ENCODE data around the gene PBXIP1. TPM values are rescaled to one million over a fixed set of nuclear protein-coding genes. Genes with fewer than 3 reads are reported as not detected.

The PBXIP1 gene
- total and polyA plus RNA-seq, 2 of the 13 experiments (the other 11 are each of a cell fraction or from before 2014, with no cell fraction given): 16.3 to 31.9 TPM

DNA sequence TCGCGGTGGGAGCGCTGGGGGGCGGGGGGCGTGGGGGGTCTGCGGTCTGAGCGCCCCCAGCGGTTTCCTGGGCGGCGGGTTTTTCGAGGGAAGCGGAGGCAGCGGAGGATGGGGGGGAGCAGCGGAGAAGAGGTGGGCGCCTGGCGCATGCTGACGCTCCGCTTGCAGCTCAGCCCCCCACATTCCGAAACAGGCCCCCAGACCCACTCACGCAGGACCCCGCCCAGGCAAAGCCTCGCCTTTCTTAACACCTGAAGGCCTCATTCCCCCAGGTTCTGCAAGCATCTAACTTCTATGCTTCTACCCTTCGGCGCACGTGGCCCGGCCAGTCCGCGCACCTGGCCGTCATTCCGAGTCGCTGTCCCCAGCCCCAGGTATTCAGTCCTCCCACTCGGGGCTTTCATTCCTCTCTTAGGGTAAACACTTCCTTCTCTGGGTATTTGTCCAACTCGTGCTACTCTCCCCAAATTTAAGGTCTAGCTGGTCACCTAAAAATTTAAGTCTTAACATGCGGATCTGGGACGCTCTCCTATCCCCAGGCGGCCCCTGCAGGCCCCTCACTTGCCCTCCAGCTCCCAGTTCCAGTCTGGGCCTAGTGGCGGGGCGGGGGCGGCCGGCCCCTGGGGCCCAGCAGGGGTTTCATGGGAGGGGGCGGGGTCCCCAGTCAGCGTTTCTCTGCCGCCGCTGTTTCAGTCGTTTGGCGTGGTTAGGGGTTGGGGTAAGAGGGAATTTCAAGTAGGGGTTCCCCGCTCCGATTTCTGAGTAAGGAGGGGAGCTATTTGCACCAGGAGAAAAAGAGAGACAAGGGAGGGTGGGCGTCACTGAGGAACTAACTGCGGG lies 43.9 kb upstream of the PBXIP1 start (continued):
- TF ChIP-seq, protein P1, sequence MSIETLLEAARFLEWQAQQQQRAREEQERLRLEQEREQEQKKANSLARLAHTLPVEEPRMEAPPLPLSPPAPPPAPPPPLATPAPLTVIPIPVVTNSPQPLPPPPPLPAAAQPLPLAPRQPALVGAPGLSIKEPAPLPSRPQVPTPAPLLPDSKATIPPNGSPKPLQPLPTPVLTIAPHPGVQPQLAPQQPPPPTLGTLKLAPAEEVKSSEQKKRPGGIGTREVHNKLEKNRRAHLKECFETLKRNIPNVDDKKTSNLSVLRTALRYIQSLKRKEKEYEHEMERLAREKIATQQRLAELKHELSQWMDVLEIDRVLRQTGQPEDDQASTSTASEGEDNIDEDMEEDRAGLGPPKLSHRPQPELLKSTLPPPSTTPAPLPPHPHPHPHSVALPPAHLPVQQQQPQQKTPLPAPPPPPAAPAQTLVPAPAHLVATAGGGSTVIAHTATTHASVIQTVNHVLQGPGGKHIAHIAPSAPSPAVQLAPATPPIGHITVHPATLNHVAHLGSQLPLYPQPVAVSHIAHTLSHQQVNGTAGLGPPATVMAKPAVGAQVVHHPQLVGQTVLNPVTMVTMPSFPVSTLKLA (IDR thresholded peaks at IDR 0.05): peak; percentile 62
- TF ChIP-seq REPIN1 (CRISPR knock-in tag; IDR thresholded peaks at IDR 0.05; ENCODE audit: borderline replicate concordance, low read depth) (peak; percentile 25; the same call in 1 of the 2 replicates), NONO (IDR thresholded peaks at IDR 0.05) (no peak), NONO (CRISPR knock-in tag; conservative IDR thresholded peaks at IDR 0.05) (no peak), ZNF24 (IDR thresholded peaks at IDR 0.05) (no peak), ZNF274 (CRISPR knock-in tag; IDR thresholded peaks at IDR 0.05) (0 out of 2 replicates have a peak, but pooled peaks have one; percentile 55), HNRNPL (IDR thresholded peaks at IDR 0.05; ENCODE audit: low read depth, low read length) (0 out of 2 replicates have a peak, but pooled peaks have one; percentile 19), PTBP1 (IDR thresholded peaks at IDR 0.05; ENCODE audit: low read depth, low read length, poor library complexity, severe bottlenecking) (no peak), SIX1 (CRISPR knock-in tag; IDR thresholded peaks at IDR 0.05; ENCODE audit: borderline replicate concordance) (no peak), CEBPB (IDR thresholded peaks at IDR 0.05; ENCODE audit: borderline replicate concordance, low read depth, low read length) (no peak), PAWR (CRISPR knock-in tag; IDR thresholded peaks at IDR 0.05; ENCODE audit: borderline replicate concordance) (no peak), ZNF792 (CRISPR knock-in tag; IDR thresholded peaks at IDR 0.05) (0 out of 2 replicates have a peak, but pooled peaks have one; percentile 15), ISX (CRISPR knock-in tag; conservative IDR thresholded peaks at IDR 0.05) (no peak), ZNF124 (CRISPR knock-in tag; IDR thresholded peaks at IDR 0.05) (no peak), CEBPG (CRISPR knock-in tag; IDR thresholded peaks at IDR 0.05) (no peak)
- TF ChIP-seq, protein P2, sequence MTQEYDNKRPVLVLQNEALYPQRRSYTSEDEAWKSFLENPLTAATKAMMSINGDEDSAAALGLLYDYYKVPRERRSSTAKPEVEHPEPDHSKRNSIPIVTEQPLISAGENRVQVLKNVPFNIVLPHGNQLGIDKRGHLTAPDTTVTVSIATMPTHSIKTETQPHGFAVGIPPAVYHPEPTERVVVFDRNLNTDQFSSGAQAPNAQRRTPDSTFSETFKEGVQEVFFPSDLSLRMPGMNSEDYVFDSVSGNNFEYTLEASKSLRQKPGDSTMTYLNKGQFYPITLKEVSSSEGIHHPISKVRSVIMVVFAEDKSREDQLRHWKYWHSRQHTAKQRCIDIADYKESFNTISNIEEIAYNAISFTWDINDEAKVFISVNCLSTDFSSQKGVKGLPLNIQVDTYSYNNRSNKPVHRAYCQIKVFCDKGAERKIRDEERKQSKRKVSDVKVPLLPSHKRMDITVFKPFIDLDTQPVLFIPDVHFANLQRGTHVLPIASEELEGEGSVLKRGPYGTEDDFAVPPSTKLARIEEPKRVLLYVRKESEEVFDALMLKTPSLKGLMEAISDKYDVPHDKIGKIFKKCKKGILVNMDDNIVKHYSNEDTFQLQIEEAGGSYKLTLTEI (CRISPR knock-in tag; conservative IDR thresholded peaks at IDR 0.05): no peak
- TF ChIP-seq, protein P3, sequence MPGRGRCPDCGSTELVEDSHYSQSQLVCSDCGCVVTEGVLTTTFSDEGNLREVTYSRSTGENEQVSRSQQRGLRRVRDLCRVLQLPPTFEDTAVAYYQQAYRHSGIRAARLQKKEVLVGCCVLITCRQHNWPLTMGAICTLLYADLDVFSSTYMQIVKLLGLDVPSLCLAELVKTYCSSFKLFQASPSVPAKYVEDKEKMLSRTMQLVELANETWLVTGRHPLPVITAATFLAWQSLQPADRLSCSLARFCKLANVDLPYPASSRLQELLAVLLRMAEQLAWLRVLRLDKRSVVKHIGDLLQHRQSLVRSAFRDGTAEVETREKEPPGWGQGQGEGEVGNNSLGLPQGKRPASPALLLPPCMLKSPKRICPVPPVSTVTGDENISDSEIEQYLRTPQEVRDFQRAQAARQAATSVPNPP (CRISPR knock-in tag; IDR thresholded peaks at IDR 0.05): no peak
- TF ChIP-seq, protein P4, sequence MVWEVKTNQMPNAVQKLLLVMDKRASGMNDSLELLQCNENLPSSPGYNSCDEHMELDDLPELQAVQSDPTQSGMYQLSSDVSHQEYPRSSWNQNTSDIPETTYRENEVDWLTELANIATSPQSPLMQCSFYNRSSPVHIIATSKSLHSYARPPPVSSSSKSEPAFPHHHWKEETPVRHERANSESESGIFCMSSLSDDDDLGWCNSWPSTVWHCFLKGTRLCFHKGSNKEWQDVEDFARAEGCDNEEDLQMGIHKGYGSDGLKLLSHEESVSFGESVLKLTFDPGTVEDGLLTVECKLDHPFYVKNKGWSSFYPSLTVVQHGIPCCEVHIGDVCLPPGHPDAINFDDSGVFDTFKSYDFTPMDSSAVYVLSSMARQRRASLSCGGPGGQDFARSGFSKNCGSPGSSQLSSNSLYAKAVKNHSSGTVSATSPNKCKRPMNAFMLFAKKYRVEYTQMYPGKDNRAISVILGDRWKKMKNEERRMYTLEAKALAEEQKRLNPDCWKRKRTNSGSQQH (CRISPR knock-in tag; IDR thresholded peaks at IDR 0.05; ENCODE audit: low read depth): peak; percentile 20; the same call in 1 of the 2 replicates
- TF ChIP-seq, protein P5, sequence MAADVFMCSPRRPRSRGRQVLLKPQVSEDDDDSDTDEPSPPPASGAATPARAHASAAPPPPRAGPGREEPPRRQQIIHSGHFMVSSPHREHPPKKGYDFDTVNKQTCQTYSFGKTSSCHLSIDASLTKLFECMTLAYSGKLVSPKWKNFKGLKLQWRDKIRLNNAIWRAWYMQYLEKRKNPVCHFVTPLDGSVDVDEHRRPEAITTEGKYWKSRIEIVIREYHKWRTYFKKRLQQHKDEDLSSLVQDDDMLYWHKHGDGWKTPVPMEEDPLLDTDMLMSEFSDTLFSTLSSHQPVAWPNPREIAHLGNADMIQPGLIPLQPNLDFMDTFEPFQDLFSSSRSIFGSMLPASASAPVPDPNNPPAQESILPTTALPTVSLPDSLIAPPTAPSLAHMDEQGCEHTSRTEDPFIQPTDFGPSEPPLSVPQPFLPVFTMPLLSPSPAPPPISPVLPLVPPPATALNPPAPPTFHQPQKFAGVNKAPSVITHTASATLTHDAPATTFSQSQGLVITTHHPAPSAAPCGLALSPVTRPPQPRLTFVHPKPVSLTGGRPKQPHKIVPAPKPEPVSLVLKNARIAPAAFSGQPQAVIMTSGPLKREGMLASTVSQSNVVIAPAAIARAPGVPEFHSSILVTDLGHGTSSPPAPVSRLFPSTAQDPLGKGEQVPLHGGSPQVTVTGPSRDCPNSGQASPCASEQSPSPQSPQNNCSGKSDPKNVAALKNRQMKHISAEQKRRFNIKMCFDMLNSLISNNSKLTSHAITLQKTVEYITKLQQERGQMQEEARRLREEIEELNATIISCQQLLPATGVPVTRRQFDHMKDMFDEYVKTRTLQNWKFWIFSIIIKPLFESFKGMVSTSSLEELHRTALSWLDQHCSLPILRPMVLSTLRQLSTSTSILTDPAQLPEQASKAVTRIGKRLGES (CRISPR knock-in tag; IDR thresholded peaks at IDR 0.05; ENCODE audit: borderline replicate concordance): no peak
